Testis (tissue), 3 donors: ENCODE data around the gene GATAD2A. TPM values are rescaled to one million over a fixed set of nuclear protein-coding genes. Genes with fewer than 3 reads are reported as not detected.

Experiments used
- DNase-seq: peaks from one replicate; pipeline ENCODE4 v3.0.0-alpha.2; 2019
- H3K27ac ChIP-seq, 2 donors: fragments of 200-600 bp; sonication (generic); one replicate each; pipeline ENCODE4 v1.5.1; 2019
- H3K27me3 ChIP-seq: fragments of 200-600 bp; sonication (generic); one replicate; pipeline ENCODE4 v1.5.1; 2019
- H3K36me3 ChIP-seq: fragments of 200-600 bp; sonication (generic); one replicate; pipeline ENCODE4 v1.5.1; 2017; ENCODE audit warnings: low read depth; ENCODE audit errors: missing control alignments
- H3K4me1 ChIP-seq: fragments of 200-600 bp; sonication (generic); one replicate; pipeline ENCODE4 v1.5.1; 2019
- H3K4me3 ChIP-seq, 2 donors: fragments of 200-600 bp; sonication (generic); one replicate each; pipeline ENCODE4 v1.5.1; 2017 to 2019
- H3K9me3 ChIP-seq: fragments of 200-600 bp; sonication (generic); one replicate; pipeline ENCODE4 v1.5.1; 2017
- POLR2A ChIP-seq: fragments of 450-650 bp; IDR thresholded peaks from one replicate; pipeline ENCODE4 v1.6.1; 2017; ENCODE audit warnings: antibody characterized with exemption, mild to moderate bottlenecking, moderate library complexity
- WGBS, 2 donors: methylation state at CpG; one replicate each; pipeline ENCODE4 v1.1.5; 2018; 5-methylcytosine and 5-hydroxymethylcytosine counted together
- intact Hi-C: fragments of 100-400 bp; cut with DNase I; formaldehyde crosslinking; loops from one replicate; pipeline ENCODE4 v1.15.1; 2023; ENCODE audit warnings: low total_unique reads
- polyA plus RNA-seq: library from polyadenylated mRNA; stranded (reverse); fragments of 350-450 nt; fragmentation: Illumina TruSeq; extraction: RNeasy Lipid Tissue Mini Kit (QIAGEN cat#74804); gene quantifications from one replicate; pipeline ENCODE4 v1.2.3, GENCODE V29; 2014; ENCODE audit warnings: low read depth, low replicate concordance; ENCODE audit not compliant: insufficient read depth
- total RNA-seq, 2 donors: library from RNA; depleted of rRNA; stranded (reverse); fragments of >200 nt; gene quantifications; one replicate each; pipeline ENCODE4 v1.2.3, GENCODE V29; 2016
- TF ChIP-seq, protein P1 (sequence below), 3 experiments: fragments of 450-650 bp in 2 of 3; fragments of 200-600 bp in 1 of 3; sonication (generic) in 1 of 3; IDR thresholded peaks; one replicate each; pipeline ENCODE4 v1.5.1; 2016 to 2019; ENCODE audit warnings: antibody characterized with exemption in 3 of 3, mild to moderate bottlenecking in 2 of 3, moderate library complexity in 1 of 3

The GATAD2A gene
- total and polyA plus RNA-seq, 3 donors from 2014 or later, result 109 to 197 (median 163) TPM

DNA sequence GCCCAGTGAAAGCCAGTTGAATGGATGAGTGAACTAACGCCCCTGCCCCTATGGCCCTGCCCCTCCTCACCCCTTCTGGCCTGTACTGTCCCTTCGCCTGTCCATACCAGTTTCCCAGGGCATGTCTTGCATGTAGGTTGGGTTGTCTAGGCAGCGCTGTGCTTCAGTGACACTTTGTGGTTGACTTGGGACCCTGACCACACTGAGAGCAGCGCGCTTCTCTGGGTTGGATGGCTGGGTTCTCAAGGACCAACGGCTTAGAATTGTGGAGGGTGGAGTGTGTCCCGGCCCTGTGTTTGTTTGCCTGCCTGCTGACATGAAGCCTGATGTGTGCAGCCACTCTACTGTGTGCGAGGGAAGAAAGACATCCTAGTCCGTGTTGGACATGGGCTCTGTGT is 15.8 kb downstream of the GATAD2A start:
- intact Hi-C loops, result no loop called here
- peaks cover 23% of the 10 kb centered on the region for H3K4me1 ChIP-seq

DNA sequence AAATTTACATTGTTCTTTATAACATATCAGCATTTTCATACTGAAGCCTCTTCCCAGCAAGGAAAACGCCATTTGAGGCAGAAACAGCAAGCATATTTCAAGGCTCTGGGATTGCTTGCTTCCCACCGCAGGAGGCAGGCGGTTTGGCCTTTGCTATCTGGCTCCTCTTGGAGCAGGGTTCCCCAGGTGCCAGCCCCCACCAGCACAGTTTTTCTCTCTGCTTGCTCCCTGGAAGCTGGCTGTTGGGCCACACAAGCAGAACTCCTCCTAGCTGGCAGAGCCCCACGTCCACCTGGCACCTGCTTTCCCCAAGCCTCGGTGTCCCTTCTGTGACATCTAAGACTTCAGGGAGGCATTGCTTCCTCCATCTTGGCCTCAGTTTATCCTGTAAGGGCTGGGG is 16.7 kb downstream of the GATAD2A start:
- H3K36me3 ChIP-seq, result no peaks in the 10 kb centered on the region
- H3K27ac ChIP-seq, result no peak overlapping the region
- H3K9me3 ChIP-seq, result no peaks in the 10 kb centered on the region
- peaks cover 22% of the 10 kb centered on the region for H3K4me1 ChIP-seq
- H3K27me3 ChIP-seq, result no peaks in the 10 kb centered on the region
- TF ChIP-seq, protein P1, sequence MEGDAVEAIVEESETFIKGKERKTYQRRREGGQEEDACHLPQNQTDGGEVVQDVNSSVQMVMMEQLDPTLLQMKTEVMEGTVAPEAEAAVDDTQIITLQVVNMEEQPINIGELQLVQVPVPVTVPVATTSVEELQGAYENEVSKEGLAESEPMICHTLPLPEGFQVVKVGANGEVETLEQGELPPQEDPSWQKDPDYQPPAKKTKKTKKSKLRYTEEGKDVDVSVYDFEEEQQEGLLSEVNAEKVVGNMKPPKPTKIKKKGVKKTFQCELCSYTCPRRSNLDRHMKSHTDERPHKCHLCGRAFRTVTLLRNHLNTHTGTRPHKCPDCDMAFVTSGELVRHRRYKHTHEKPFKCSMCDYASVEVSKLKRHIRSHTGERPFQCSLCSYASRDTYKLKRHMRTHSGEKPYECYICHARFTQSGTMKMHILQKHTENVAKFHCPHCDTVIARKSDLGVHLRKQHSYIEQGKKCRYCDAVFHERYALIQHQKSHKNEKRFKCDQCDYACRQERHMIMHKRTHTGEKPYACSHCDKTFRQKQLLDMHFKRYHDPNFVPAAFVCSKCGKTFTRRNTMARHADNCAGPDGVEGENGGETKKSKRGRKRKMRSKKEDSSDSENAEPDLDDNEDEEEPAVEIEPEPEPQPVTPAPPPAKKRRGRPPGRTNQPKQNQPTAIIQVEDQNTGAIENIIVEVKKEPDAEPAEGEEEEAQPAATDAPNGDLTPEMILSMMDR (IDR thresholded peaks at IDR 0.05), result no peak
- no peak for TF ChIP-seq POLR2A
- intact Hi-C loops, result no loop called here
- H3K4me3 ChIP-seq, result no peak overlapping the region
- whole genome bisulfite sequencing, 2 donors, result 79 to 80% methylated on average over 4 to 5 of the region's 5 CpGs
- DNase-seq, result no peak

More for the DNA sequence above, 15.8 kb downstream of the GATAD2A start:
- no peaks in the 10 kb centered on the region for H3K27me3 ChIP-seq
- no peak overlapping the region for H3K4me3 ChIP-seq
- DNase-seq, result no peak
- TF ChIP-seq, protein P1 (IDR thresholded peaks at IDR 0.05), result no peak
- no peak for TF ChIP-seq POLR2A
- WGBS, 2 donors, result 91 to 94% methylated on average over 5 to 9 of the region's 9 CpGs
- no peak overlapping the region for H3K27ac ChIP-seq
- H3K36me3 ChIP-seq, result no peaks in the 10 kb centered on the region
- H3K9me3 ChIP-seq, result no peaks in the 10 kb centered on the region

DNA sequence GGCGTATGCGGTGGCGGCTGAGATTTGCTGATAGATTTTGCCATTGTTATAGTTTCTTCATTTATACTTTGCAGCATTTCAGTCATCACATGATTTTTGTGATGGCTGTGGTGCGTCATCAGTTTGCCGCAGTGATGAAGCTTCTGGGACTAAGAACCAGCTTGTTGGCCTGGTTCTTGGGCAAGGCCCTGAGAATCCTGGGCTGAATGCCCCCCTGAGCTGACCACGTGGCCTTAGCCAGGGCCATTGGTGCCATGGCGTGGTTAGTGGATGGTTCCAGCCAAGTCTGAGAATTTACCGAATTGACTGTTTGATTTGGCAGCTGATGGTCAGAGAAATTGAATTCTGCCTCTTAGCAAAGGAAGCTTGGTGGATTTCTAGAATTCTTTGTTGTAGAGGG is 17.8 kb downstream of the GATAD2A start:
- Histone ChIP-seq H3K36me3 (no peaks in the 10 kb centered on the region), H3K9me3 (no peaks in the 10 kb centered on the region), H3K4me1 (peaks cover 11% of the 10 kb centered on the region), H3K4me3 (no peak overlapping the region), H3K27ac (no peak overlapping the region), H3K27me3 (no peaks in the 10 kb centered on the region)
- no peak for TF ChIP-seq POLR2A
- TF ChIP-seq, protein P1 (IDR thresholded peaks at IDR 0.05), result no peak
- no peak for DNase-seq
- 93 to 94% methylated on average over 7 to 8 of the region's 8 CpGs for WGBS, 2 donors
- intact Hi-C loops, result no loop called here

DNA sequence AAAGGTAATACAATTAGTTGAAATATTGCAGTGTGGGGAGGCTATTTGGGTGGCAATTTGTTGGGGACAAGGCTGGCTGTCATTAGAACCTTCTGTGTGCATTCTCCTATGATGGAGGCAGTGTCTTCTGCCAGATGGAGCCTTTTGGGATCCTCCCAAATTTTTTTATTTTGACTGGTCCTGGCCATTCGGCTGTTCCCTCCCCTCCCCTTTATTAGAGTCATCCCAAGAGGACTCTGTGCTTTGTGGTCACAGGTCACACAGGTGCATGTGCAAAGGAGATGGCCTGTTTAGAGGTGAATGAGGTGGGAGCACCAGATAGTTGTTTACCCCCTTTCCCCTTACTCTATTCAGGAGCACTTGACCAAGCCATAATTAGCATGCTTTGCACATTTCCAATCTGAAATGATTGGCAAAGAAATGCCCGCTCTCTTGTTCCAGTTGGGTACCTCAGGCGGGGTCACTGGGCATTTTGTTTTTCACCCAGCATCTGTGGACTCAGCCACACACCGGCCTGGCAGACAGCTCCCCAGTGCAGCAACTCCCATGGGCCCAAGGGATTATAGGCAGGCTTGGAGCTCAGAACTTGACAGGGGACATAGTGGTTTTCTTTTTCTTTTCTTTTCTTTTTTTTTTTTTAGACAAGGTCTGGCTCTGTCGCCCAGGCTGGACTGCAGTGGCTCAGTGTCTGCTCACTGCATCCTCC is 19.8 kb downstream of the GATAD2A start:
- Histone ChIP-seq H3K27ac (no peak overlapping the region), H3K4me1 (peaks cover 3% of the 10 kb centered on the region), H3K4me3 (no peak overlapping the region), H3K36me3 (no peaks in the 10 kb centered on the region), H3K9me3 (no peaks in the 10 kb centered on the region), H3K27me3 (no peaks in the 10 kb centered on the region)
- intact Hi-C loops, result no loop called here
- whole genome bisulfite sequencing, 2 donors, result 76 to 87% methylated on average over 5 of the region's 5 CpGs
- no peak for DNase-seq
- TF ChIP-seq, protein P1 (IDR thresholded peaks at IDR 0.05), result no peak
- no peak for TF ChIP-seq POLR2A

DNA sequence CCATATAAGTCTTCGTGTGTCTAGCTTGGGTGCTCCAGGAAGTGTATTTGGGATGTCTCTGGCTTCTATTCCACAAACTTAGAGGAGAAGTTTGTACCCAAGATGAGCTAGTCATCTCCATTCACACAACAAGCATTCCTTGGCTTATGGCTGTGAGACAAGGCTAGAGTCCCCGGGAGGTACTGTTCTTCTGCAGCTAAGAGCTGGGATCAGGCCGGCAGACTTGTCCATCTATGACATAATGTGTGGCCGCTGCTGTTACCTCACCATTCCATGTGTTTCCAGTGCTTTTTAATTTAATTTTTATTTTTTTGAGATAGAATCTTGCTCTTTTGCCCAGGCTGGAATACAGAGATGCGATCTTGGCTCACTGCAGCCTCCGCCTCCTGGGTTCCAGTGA is 20.7 kb downstream of the GATAD2A start:
- H3K27me3 ChIP-seq, result no peaks in the 10 kb centered on the region
- peaks cover 3% of the 10 kb centered on the region for H3K4me1 ChIP-seq
- H3K9me3 ChIP-seq, result no peaks in the 10 kb centered on the region
- no peak for DNase-seq
- intact Hi-C loops, result no loop called here
- H3K27ac ChIP-seq, result no peak overlapping the region
- H3K36me3 ChIP-seq, result no peaks in the 10 kb centered on the region
- WGBS, 2 donors, result 95% methylated on average over 6 of the region's 6 CpGs
- H3K4me3 ChIP-seq, result no peak overlapping the region
- no peak for TF ChIP-seq POLR2A
